Trophoblast cell (in vitro differentiated cells and primary cell): ENCODE data around the gene TBC1D22A.

ENCODE experiments used
- DNase-seq, 2 donors: peaks; one replicate each; pipeline ENCODE4 v3.0.0-alpha.2; 2016
- H2AFZ ChIP-seq: 2 replicates; pipeline ENCODE4 v1.6.1; 2013; ENCODE audit warnings: low read length, moderate library complexity, mild to moderate bottlenecking; ENCODE audit not compliant: insufficient read depth, poor library complexity
- H2AK5ac ChIP-seq: 2 replicates; pipeline ENCODE4 v1.6.1; 2013; ENCODE audit warnings: mild to moderate bottlenecking, low read length
- H2BK120ac ChIP-seq: 2 replicates; pipeline ENCODE4 v1.6.1; 2013; ENCODE audit warnings: low read length, mild to moderate bottlenecking, moderate library complexity; ENCODE audit not compliant: insufficient read depth, poor library complexity
- H2BK12ac ChIP-seq: 2 replicates; pipeline ENCODE4 v1.6.1; 2013; ENCODE audit warnings: mild to moderate bottlenecking, low read length, moderate library complexity
- H2BK5ac ChIP-seq: 2 replicates; pipeline ENCODE4 v1.6.1; 2013; ENCODE audit warnings: low read length, low read depth, moderate library complexity, mild to moderate bottlenecking; ENCODE audit not compliant: poor library complexity
- H3K14ac ChIP-seq: 2 replicates; pipeline ENCODE4 v1.6.1; 2013; ENCODE audit warnings: mild to moderate bottlenecking, low read length
- H3K18ac ChIP-seq: 2 replicates; pipeline ENCODE4 v1.6.1; 2013; ENCODE audit warnings: mild to moderate bottlenecking, low read length
- H3K23ac ChIP-seq: 2 replicates; pipeline ENCODE4 v1.6.1; 2013; ENCODE audit warnings: low read length
- H3K27ac ChIP-seq: 2 replicates; pipeline ENCODE4 v1.5.1; 2013; ENCODE audit warnings: low read depth, mild to moderate bottlenecking, inconsistent platforms, low read length, moderate library complexity
- H3K27me3 ChIP-seq: 2 replicates; pipeline ENCODE4 v1.6.1; 2013; ENCODE audit warnings: inconsistent platforms, mild to moderate bottlenecking, low read length, moderate library complexity; ENCODE audit not compliant: insufficient read depth
- H3K36me3 ChIP-seq, 2 experiments: 1 replicate in 1 of 2; 2 replicates in 1 of 2; pipeline ENCODE4 v1.6.1; 2013; ENCODE audit warnings: low read length in 2 of 2, mild to moderate bottlenecking in 2 of 2, moderate library complexity in 1 of 2; ENCODE audit not compliant: insufficient read depth in 2 of 2, control insufficient read depth in 1 of 2
- H3K4ac ChIP-seq: 2 replicates; pipeline ENCODE4 v1.6.1; 2013; ENCODE audit warnings: low read depth, mild to moderate bottlenecking, low read length, moderate library complexity
- H3K4me1 ChIP-seq, 2 experiments: 1 replicate in 1 of 2; 2 replicates in 1 of 2; pipeline ENCODE4 v1.6.1; 2013; ENCODE audit warnings: low read length in 2 of 2, mild to moderate bottlenecking in 2 of 2, moderate library complexity in 1 of 2; ENCODE audit not compliant: insufficient read depth in 2 of 2, control insufficient read depth in 1 of 2
- H3K4me2 ChIP-seq: 2 replicates; pipeline ENCODE4 v1.6.1; 2013; ENCODE audit warnings: inconsistent platforms, mild to moderate bottlenecking, low read length, moderate library complexity
- H3K4me3 ChIP-seq: 2 replicates; pipeline ENCODE4 v1.5.1; 2013; ENCODE audit warnings: mild to moderate bottlenecking, low read depth, low read length, inconsistent platforms
- H3K79me1 ChIP-seq: one replicate; pipeline ENCODE4 v1.6.1; 2013; ENCODE audit warnings: low read length
- H3K79me2 ChIP-seq: 2 replicates; pipeline ENCODE4 v1.6.1; 2013; ENCODE audit warnings: low read length, mild to moderate bottlenecking; ENCODE audit not compliant: control insufficient read depth, insufficient read depth, poor library complexity
- H3K9ac ChIP-seq: 2 replicates; pipeline ENCODE4 v1.6.1; 2013; ENCODE audit warnings: mild to moderate bottlenecking, low read length
- H3K9me3 ChIP-seq: 2 replicates; pipeline ENCODE4 v1.6.1; 2013; ENCODE audit warnings: low read depth, mild to moderate bottlenecking, control low read depth, inconsistent platforms, low read length; ENCODE audit not compliant: insufficient read depth
- H4K12ac ChIP-seq: 2 replicates; pipeline ENCODE4 v1.6.1; 2013; ENCODE audit warnings: low read depth, mild to moderate bottlenecking, low read length, moderate library complexity
- H4K8ac ChIP-seq: 2 replicates; pipeline ENCODE4 v1.6.1; 2013; ENCODE audit warnings: low read depth, mild to moderate bottlenecking, low read length, moderate library complexity
- H4K91ac ChIP-seq: one replicate; pipeline ENCODE4 v1.6.1; 2013; ENCODE audit warnings: low read depth, mild to moderate bottlenecking, low read length, moderate library complexity
- WGBS: extraction: QIAGEN DNeasy Blood & Tissue Kit; methylation state at CpG from one replicate; pipeline ENCODE4 v1.1.7; 2013; ENCODE audit warnings: missing lambda C conversion rate; ENCODE audit not compliant: insufficient read length, insufficient coverage; ENCODE audit errors: extremely low coverage; 5-methylcytosine and 5-hydroxymethylcytosine counted together

TBC1D22A gene

GRCh38 chr22:47171441-47172221 lies 409.2 kb downstream of the TBC1D22A start:
- H3K36me3 ChIP-seq = peaks cover 2 to 5% of the 10 kb centered on the region in 2 experiments
- no peak overlapping the region for H3K4ac ChIP-seq
- no peaks in the 10 kb centered on the region for H3K27me3 ChIP-seq
- WGBS = no CpG with 5 or more reads among the region's 20 CpGs
- no peaks in the 10 kb centered on the region for H3K4me1 ChIP-seq
- no peak overlapping the region for H4K91ac ChIP-seq
- no peak overlapping the region for H2BK12ac ChIP-seq
- H3K9ac ChIP-seq = no peak overlapping the region
- no peak overlapping the region for H2BK5ac ChIP-seq
- H4K8ac ChIP-seq = no peak overlapping the region
- no peaks in the 10 kb centered on the region for H3K79me2 ChIP-seq
- no peak overlapping the region for H4K12ac ChIP-seq
- no peak overlapping the region for H3K14ac ChIP-seq
- no peaks in the 10 kb centered on the region for H3K79me1 ChIP-seq
- H3K4me3 ChIP-seq = no peak overlapping the region
- no peak overlapping the region for H3K27ac ChIP-seq
- no peak overlapping the region for H2AK5ac ChIP-seq
- no peak for DNase-seq
- H3K9me3 ChIP-seq = peaks cover 6% of the 10 kb centered on the region
- no peak overlapping the region for H3K23ac ChIP-seq
- no peak overlapping the region for H3K18ac ChIP-seq
- no peak overlapping the region for H3K4me2 ChIP-seq
- no peak overlapping the region for H2AFZ ChIP-seq
- no peak overlapping the region for H2BK120ac ChIP-seq

GRCh38 chr22:47172771-47173534 lies 410.5 kb downstream of the TBC1D22A start:
- H4K91ac ChIP-seq = no peak overlapping the region
- peaks cover 12% of the 10 kb centered on the region for H3K9me3 ChIP-seq
- no peak overlapping the region for H3K4me3 ChIP-seq
- no peak overlapping the region for H3K14ac ChIP-seq
- H2BK12ac ChIP-seq = no peak overlapping the region
- H3K9ac ChIP-seq = no peak overlapping the region
- no peak overlapping the region for H3K4me2 ChIP-seq
- H2BK5ac ChIP-seq = no peak overlapping the region
- no peak overlapping the region for H4K8ac ChIP-seq
- H3K36me3 ChIP-seq = peaks cover 2 to 5% of the 10 kb centered on the region in 2 experiments
- H3K4me1 ChIP-seq = no peaks in the 10 kb centered on the region
- H3K18ac ChIP-seq = no peak overlapping the region
- H3K79me2 ChIP-seq = no peaks in the 10 kb centered on the region
- no peaks in the 10 kb centered on the region for H3K27me3 ChIP-seq
- no peak for DNase-seq
- H2AK5ac ChIP-seq = no peak overlapping the region
- no peak overlapping the region for H3K4ac ChIP-seq
- H3K27ac ChIP-seq = no peak overlapping the region
- no peaks in the 10 kb centered on the region for H3K79me1 ChIP-seq
- H2AFZ ChIP-seq = no peak overlapping the region
- H3K23ac ChIP-seq = no peak overlapping the region
- no CpG with 5 or more reads among the region's 21 CpGs for WGBS
- H4K12ac ChIP-seq = no peak overlapping the region
- H2BK120ac ChIP-seq = no peak overlapping the region

- H3K23ac ChIP-seq = no peak overlapping the region
- no peak overlapping the region for H3K4me2 ChIP-seq
- no peak overlapping the region for H2AK5ac ChIP-seq
- no peak overlapping the region for H3K4me3 ChIP-seq
- H4K91ac ChIP-seq = no peak overlapping the region
- WGBS = no CpG with 5 or more reads among the region's 17 CpGs
- no peak overlapping the region for H3K4ac ChIP-seq
- no peak overlapping the region for H3K14ac ChIP-seq
- no peaks in the 10 kb centered on the region for H3K27me3 ChIP-seq
- H2AFZ ChIP-seq = no peak overlapping the region
- H2BK5ac ChIP-seq = no peak overlapping the region
- H3K79me1 ChIP-seq = no peaks in the 10 kb centered on the region
- peaks cover 2 to 5% of the 10 kb centered on the region in 2 experiments for H3K36me3 ChIP-seq
- H2BK12ac ChIP-seq = no peak overlapping the region
- H3K9ac ChIP-seq = no peak overlapping the region
- H3K27ac ChIP-seq = no peak overlapping the region
- H2BK120ac ChIP-seq = no peak overlapping the region
- H4K12ac ChIP-seq = no peak overlapping the region
- H3K9me3 ChIP-seq = peaks cover 15% of the 10 kb centered on the region
- H3K18ac ChIP-seq = no peak overlapping the region
- DNase-seq = no peak
- H3K4me1 ChIP-seq = no peaks in the 10 kb centered on the region
- no peaks in the 10 kb centered on the region for H3K79me2 ChIP-seq
- no peak overlapping the region for H4K8ac ChIP-seq
These were observed 411.1 kb downstream of the TBC1D22A start for GRCh38 chr22:47173535-47174021.

DNA sequence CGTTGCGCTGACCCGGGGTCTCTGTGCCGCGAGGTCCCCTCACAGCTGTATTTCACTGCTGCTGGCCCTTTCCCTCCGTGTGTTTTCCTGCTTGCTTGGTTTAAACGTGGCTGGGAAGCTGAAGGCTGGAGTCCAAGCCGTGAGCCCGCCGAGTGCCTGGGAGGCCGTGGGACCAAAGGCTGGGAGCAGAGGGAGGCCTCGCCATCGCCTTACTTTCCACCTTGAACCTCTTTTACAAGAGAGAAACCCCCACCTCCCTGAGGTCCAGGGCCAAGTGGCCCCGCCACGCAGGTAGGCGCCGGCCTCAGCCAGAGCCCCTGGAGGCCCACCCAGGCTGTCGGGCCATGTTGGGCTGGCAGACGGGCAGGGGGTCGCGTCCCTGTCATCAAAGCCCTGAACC lies 411.6 kb downstream of the TBC1D22A start:
- Histone ChIP-seq H3K9me3 (peaks cover 17% of the 10 kb centered on the region), H2BK12ac (no peak overlapping the region), H2BK120ac (no peak overlapping the region), H2BK5ac (no peak overlapping the region), H3K27ac (no peak overlapping the region), H3K4me2 (no peak overlapping the region), H3K27me3 (no peaks in the 10 kb centered on the region), H3K9ac (no peak overlapping the region), H3K23ac (no peak overlapping the region), H3K36me3 (peaks cover 2 to 5% of the 10 kb centered on the region in 2 experiments), H3K4me1 (no peaks in the 10 kb centered on the region), H4K12ac (no peak overlapping the region), H3K79me1 (no peaks in the 10 kb centered on the region), H3K79me2 (no peaks in the 10 kb centered on the region), H3K4me3 (no peak overlapping the region), H2AFZ (no peak overlapping the region), H4K91ac (no peak overlapping the region), H3K14ac (no peak overlapping the region), H2AK5ac (no peak overlapping the region), H3K18ac (no peak overlapping the region), H4K8ac (no peak overlapping the region), H3K4ac (no peak overlapping the region)
- WGBS = no CpG with 5 or more reads among the region's 21 CpGs
- no peak for DNase-seq
